ENCODE results near the gene COX8C. TPM values are rescaled to one million over a fixed set of nuclear protein-coding genes. Genes with fewer than 3 reads are reported as not detected.

The COX8C gene
- total RNA-seq, 1 experiment from 2014 or later: not detected

DNA sequence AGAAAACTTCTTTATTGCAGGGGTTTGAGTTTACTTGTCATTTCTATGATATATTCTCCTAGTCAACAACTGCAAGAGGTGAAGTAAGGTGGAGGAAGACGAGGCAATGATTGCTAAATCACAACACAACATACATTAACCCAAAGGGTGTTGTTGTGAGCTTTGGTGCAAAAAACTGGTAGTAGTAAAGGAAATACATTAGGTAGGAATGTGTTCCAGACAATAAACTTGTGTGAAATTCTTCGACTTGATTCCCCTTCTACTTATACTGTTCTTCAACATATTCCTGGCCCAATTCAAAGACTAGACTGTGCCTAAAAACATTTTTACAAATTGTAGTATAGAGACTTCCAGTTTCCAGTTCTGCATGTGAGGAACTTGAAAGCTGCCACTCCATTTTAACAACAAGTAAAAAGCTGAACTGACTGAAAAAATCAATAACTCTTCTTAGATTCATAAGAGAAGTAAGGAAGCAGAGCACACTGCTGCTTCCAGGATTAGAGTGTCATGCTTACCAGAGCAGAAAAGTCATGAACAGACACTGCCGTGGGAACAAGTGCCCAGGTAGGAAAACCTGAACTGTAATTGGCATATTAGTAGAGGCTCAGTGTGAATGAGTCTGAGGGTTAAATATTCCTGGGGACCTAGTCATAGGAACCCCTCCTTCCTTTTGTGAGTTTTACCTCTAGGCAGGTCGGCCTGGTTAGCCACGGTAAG is 22.2 kb downstream of the COX8C start:
- ChIA-PET POLR2A (no interaction called here), CTCF (no interaction called here), RAD21 (ENCODE audit: low non-redundant PET in 1 of 2, low total read pairs in 2 of 2, uncharacterized antibody in 2 of 2, unreplicated experiment in 2 of 2) (no interaction called here)
- no peak for ATAC-seq
- no peak overlapping the region for H2AFZ ChIP-seq (ENCODE audit: low read depth, low read length, poor library complexity, severe bottlenecking)
- no peaks in the 10 kb centered on the region for H3K9me3 ChIP-seq (ENCODE audit: control insufficient read depth in 1 of 2, insufficient read depth in 1 of 2, low read depth in 1 of 2, low read length in 2 of 2)
- TF ChIP-seq EZH2 (IDR thresholded peaks at IDR 0.05) (no peak), SRF (IDR thresholded peaks at IDR 0.05; ENCODE audit: low read depth) (no peak), SP1 (IDR thresholded peaks at IDR 0.05; ENCODE audit: low read depth) (no peak), TCF7L2 (IDR thresholded peaks at IDR 0.05; ENCODE audit: borderline replicate concordance, extremely low read depth, insufficient read depth, insufficient read length) (no peak), ZNF274 (IDR thresholded peaks at IDR 0.05; ENCODE audit: low read depth, low read length) (no peak), EZH2phosphoT487 (IDR thresholded peaks at IDR 0.05; ENCODE audit: borderline replicate concordance) (no peak), JUND (IDR thresholded peaks at IDR 0.05) (no peak), CBX3 (IDR thresholded peaks at IDR 0.05; ENCODE audit: low read depth) (no peak), RAD21 (IDR thresholded peaks at IDR 0.05; ENCODE audit: low read depth) (no peak), POLR2AphosphoS5 (IDR thresholded peaks at IDR 0.05; ENCODE audit: low read depth, low read length) (no peak), ZFX (IDR thresholded peaks at IDR 0.05) (no peak), FOSL1 (IDR thresholded peaks at IDR 0.05; ENCODE audit: low read depth) (no peak), EGR1 (IDR thresholded peaks at IDR 0.05; ENCODE audit: low read depth) (no peak), POLR2A (IDR thresholded peaks at IDR 0.05; ENCODE audit: borderline replicate concordance, extremely low read depth, insufficient read depth, insufficient read length) (no peak), YY1 (IDR thresholded peaks at IDR 0.05; ENCODE audit: extremely low read depth, insufficient replicate concordance, low read depth, low read length) (no peak)
- TF ChIP-seq, protein P1, sequence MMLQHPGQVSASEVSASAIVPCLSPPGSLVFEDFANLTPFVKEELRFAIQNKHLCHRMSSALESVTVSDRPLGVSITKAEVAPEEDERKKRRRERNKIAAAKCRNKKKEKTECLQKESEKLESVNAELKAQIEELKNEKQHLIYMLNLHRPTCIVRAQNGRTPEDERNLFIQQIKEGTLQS (IDR thresholded peaks at IDR 0.05): no peak
- TF ChIP-seq, protein P2, sequence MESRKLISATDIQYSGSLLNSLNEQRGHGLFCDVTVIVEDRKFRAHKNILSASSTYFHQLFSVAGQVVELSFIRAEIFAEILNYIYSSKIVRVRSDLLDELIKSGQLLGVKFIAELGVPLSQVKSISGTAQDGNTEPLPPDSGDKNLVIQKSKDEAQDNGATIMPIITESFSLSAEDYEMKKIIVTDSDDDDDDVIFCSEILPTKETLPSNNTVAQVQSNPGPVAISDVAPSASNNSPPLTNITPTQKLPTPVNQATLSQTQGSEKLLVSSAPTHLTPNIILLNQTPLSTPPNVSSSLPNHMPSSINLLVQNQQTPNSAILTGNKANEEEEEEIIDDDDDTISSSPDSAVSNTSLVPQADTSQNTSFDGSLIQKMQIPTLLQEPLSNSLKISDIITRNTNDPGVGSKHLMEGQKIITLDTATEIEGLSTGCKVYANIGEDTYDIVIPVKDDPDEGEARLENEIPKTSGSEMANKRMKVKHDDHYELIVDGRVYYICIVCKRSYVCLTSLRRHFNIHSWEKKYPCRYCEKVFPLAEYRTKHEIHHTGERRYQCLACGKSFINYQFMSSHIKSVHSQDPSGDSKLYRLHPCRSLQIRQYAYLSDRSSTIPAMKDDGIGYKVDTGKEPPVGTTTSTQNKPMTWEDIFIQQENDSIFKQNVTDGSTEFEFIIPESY (IDR thresholded peaks at IDR 0.05; ENCODE audit: extremely low read depth, insufficient replicate concordance, low read length): no peak
- TF ChIP-seq, protein P3, sequence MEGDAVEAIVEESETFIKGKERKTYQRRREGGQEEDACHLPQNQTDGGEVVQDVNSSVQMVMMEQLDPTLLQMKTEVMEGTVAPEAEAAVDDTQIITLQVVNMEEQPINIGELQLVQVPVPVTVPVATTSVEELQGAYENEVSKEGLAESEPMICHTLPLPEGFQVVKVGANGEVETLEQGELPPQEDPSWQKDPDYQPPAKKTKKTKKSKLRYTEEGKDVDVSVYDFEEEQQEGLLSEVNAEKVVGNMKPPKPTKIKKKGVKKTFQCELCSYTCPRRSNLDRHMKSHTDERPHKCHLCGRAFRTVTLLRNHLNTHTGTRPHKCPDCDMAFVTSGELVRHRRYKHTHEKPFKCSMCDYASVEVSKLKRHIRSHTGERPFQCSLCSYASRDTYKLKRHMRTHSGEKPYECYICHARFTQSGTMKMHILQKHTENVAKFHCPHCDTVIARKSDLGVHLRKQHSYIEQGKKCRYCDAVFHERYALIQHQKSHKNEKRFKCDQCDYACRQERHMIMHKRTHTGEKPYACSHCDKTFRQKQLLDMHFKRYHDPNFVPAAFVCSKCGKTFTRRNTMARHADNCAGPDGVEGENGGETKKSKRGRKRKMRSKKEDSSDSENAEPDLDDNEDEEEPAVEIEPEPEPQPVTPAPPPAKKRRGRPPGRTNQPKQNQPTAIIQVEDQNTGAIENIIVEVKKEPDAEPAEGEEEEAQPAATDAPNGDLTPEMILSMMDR (IDR thresholded peaks at IDR 0.05 in 2 of 3, conservative IDR thresholded peaks at IDR 0.05 in 1 of 3; ENCODE audit: borderline replicate concordance in 1 of 3, insufficient read depth in 1 of 3, low read depth in 2 of 3, low read length in 2 of 3): no peak
- TF ChIP-seq, protein P4, sequence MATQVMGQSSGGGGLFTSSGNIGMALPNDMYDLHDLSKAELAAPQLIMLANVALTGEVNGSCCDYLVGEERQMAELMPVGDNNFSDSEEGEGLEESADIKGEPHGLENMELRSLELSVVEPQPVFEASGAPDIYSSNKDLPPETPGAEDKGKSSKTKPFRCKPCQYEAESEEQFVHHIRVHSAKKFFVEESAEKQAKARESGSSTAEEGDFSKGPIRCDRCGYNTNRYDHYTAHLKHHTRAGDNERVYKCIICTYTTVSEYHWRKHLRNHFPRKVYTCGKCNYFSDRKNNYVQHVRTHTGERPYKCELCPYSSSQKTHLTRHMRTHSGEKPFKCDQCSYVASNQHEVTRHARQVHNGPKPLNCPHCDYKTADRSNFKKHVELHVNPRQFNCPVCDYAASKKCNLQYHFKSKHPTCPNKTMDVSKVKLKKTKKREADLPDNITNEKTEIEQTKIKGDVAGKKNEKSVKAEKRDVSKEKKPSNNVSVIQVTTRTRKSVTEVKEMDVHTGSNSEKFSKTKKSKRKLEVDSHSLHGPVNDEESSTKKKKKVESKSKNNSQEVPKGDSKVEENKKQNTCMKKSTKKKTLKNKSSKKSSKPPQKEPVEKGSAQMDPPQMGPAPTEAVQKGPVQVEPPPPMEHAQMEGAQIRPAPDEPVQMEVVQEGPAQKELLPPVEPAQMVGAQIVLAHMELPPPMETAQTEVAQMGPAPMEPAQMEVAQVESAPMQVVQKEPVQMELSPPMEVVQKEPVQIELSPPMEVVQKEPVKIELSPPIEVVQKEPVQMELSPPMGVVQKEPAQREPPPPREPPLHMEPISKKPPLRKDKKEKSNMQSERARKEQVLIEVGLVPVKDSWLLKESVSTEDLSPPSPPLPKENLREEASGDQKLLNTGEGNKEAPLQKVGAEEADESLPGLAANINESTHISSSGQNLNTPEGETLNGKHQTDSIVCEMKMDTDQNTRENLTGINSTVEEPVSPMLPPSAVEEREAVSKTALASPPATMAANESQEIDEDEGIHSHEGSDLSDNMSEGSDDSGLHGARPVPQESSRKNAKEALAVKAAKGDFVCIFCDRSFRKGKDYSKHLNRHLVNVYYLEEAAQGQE (IDR thresholded peaks at IDR 0.05; ENCODE audit: low read depth): no peak
- TF ChIP-seq, protein P5, sequence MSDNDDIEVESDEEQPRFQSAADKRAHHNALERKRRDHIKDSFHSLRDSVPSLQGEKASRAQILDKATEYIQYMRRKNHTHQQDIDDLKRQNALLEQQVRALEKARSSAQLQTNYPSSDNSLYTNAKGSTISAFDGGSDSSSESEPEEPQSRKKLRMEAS (IDR thresholded peaks at IDR 0.05): no peak
- DNase-seq (ENCODE audit: low read depth, low spot score): no peak
- H3K4me3 ChIP-seq (replicated peaks in 1 of 2; ENCODE audit: low read depth in 1 of 2, low read length in 2 of 2): no peak overlapping the region
- H4K20me1 ChIP-seq (ENCODE audit: insufficient read depth): no peaks in the 10 kb centered on the region
- no peaks in the 10 kb centered on the region for H3K9me2 ChIP-seq (ENCODE audit: insufficient read depth)
- intact Hi-C loops (cut with micrococcal nuclease): no loop called here
- no TSS peak for BruUV-seq (replicated peaks)
- no peaks in the 10 kb centered on the region for H3K79me2 ChIP-seq (ENCODE audit: insufficient read depth, low read length)
- H3K27me3 ChIP-seq (ENCODE audit: insufficient read depth, low read length): no peaks in the 10 kb centered on the region
- no peaks in the 10 kb centered on the region for H3K36me3 ChIP-seq (ENCODE audit: control insufficient read depth in 1 of 2, insufficient read depth in 2 of 2, low read length in 2 of 2)
- no peak overlapping the region for H3K9ac ChIP-seq (ENCODE audit: low read length)
- no peak overlapping the region for H3K27ac ChIP-seq (ENCODE audit: low read depth, low read length)
- no peaks in the 10 kb centered on the region for H3K4me1 ChIP-seq (ENCODE audit: control insufficient read depth in 1 of 2, insufficient read depth in 2 of 2, low read length in 2 of 2)
- no peak overlapping the region for H3K4me2 ChIP-seq (ENCODE audit: low read length)
